GM08714 (cell line): ENCODE measurements around the gene POU2AF1.

Source experiments
- H3K4me3 ChIP-seq: fragments of 200-500 bp; sonication (Bioruptor generic); 2 replicates; pipeline ENCODE4 v1.5.1; 2014; ENCODE audit warnings: mild to moderate bottlenecking, low read length, inconsistent platforms
- ZNF274 ChIP-seq: IDR thresholded peaks from 2 replicates; pipeline ENCODE4 v1.6.1; 2012; ENCODE audit warnings: mild to moderate bottlenecking, low read depth, low read length

The POU2AF1 gene

DNA sequence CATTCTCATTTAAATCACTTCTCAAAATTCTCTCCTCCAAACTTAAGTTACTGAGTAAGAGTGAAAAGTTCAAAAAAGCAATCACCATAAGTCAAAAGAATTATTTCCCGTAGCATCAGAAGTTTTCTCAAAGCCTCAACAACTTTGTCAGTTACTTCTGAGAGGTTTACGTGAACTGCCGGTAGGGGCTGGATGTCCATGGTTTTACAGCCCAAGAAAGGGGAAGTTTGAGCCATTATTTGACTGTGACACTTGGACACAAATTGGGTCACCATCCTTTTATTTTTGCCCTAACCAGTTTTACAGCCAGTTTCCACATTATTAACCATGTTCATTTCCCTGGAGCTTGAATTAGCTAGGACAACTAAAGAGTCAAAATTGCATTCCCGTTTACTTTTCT lies 73.2 kb downstream of the POU2AF1 start:
- no peak for TF ChIP-seq ZNF274
- H3K4me3 ChIP-seq, result no peak overlapping the region

DNA sequence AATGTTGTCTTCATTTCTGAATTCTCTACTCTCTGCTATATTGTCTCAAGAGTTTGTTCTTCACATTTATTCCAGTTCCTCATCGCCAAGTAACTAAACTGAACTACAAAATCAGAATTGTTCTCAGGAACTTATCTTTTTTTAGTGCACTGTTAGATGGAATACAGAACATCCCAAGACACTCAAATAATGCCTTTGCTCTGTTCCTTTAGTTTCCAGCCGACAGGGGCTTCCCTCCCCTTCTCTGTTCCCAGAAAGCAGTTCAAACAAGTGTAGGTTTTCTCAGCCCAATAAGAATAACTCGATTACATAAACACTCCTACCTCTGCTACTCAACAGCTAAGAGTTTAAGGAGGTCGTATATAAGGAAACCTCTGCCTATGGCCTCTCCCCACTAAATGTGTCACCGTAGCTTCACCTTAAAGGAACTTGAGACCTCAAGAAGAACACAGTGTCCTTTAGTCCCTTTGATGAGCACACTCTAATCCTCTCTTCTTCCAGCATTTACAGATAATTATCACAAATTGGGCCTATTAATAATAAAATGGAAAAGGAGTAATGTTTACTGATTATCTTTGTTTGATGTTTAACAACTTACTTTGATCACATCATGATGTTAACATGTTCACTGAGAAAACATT lies 73.8 kb downstream of the POU2AF1 start:
- no peak overlapping the region for H3K4me3 ChIP-seq
- TF ChIP-seq ZNF274, result no peak

DNA sequence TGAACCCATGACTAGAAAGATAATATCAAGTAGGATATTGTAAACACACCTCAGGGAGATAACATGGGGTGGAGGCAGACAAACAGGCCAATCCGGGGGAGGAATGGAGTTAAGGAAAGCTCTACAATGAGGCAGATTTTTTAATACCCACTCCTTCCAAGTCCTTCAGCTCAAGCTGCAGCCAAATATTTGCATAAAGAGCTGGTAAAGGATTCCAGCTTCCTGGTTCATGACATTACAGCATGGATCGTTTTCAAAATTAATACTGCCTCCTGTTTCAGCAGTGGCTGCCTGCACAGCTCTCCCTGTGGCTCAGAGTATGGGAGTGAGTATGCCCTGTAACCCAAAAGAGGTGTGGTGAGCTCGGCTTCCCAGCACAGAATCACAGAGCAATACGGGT lies 75.6 kb downstream of the POU2AF1 start:
- no peak for TF ChIP-seq ZNF274
- no peak overlapping the region for H3K4me3 ChIP-seq

DNA sequence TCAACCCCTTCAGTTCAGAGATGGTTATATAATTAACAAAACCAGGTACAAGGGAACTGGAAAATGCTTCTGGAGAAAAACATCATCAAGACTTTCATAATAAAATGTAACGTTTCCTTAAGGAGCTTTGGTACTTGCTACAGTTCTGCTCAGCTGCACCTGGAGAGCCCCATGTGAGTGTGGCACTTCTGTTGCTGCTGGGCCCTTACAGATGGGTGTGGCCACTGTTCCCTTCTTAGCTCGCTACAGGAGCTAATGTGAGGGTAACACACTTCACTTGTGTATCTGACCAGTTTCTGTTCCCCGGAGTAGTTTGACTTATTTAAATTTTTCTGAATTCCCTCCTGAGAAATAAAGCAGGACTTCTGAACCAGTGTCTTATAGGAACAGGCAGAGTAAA lies 76.8 kb downstream of the POU2AF1 start:
- no peak overlapping the region for H3K4me3 ChIP-seq
- no peak for TF ChIP-seq ZNF274
